Measurements from ENCODE around the gene ZNF670.
"Not testable (repeated sequence)": the region's sequence is repeated elsewhere in the genome, so short reads cannot be mapped to it uniquely, and the experiment has no call there.

Gene ZNF670

DNA sequence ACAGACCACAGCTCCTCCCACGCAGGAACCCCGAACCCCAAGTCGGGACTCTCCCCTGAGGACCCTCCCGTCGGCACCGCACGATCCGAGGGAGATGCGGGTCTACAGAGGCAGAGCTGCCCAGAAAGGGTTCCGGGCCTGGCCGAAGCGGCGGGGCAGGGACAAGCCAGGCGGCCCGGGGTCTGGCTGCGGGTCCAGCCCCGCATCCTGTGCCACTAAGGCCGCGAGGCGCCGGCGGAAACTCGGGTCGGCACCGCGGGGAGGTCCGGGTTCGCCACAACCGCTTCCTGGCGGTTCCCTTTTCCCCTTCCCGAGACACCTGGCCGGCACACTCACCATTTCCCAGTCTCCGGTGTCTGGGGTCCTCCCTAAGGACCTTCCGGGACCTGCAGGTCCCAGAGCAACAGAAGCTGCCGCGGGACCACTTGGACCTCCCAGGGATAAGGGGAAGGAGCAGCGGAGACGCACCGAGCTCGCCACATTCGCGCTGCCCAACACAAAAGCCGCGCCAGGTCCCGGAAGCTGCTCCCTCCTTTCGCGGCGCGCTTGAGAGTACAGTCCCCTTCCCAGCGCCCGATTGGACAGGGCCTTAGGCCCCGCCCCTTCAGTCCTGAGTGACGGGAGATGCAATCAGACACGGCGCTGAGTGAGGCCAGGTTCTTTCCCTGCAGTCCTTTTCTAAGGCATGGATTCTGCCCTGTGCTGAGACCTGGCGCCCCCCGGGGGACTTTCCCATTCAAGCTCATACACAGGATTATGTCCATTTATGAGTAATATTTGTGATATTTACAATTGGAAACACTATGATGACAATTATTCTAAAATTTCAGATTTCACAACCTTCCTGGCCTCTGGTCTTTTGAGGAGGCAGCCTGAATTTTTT lies at the start of gene ZNF670:
TSS of gene ZNF670 (minus strand) at position 554 of the 883 bp plus-strand sequence. CDS start at position 339, 215 bp downstream.
- peak; percentile 94 for DNase-seq

DNA sequence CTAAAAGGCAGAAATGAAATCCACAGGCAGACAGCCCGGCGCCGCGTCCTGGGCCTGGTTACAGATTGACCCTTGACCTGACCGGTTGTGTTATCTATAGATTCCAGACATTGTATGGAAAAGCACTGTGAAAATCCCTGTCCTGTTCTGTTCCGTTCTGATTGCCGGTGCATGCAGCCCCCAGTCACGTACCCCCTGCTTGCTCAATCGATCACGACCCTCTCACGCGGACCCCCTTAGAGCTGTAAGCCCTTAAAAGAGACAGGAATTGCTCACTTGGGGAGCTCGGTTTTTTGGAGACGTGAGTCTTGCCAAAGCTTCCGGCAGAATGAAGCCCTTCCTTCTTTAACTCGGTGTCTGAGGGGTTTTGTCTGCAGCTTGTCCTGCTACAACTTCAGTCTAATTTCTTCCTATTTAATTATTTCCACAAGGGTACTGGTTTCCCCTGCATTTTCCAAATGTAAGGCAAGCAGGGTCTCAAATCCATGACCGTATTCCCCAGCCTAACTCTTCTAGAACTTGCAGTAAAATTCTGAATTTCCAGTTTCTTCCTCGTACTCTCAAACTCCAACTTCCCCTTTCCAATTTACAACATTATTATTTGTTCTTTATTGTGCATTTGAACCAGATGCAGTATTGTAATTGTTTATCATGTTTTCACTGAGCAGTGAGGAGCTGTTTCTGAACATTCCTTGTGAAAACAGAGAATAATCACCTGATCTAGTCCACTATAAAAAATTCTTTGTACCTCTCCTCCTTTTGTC lies 49.1 kb upstream of the ZNF670 start:
- not testable (repeated sequence) for DNase-seq

DNA sequence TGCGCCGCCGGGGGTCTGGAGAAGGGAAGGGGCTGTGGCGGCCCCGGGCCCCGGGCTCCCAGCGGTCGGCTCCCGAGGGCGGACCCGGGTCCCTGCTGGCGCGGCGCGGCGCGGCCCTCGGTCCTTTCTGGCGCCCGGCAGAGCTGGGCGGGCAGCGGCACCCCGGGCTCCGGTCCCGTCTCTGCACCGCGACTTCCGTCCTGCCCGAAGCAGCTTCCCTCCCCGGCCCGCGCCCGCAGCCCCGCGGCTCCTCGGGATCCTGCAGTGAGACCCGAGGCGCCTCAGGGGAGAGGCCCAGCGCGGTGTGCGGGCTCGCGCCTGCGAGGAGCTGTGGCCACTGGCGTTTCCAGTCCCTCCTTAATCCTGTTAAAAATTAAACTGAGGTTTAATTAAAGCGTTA lies 48.0 kb upstream of the ZNF670 start:
- not testable (repeated sequence) for DNase-seq

DNA sequence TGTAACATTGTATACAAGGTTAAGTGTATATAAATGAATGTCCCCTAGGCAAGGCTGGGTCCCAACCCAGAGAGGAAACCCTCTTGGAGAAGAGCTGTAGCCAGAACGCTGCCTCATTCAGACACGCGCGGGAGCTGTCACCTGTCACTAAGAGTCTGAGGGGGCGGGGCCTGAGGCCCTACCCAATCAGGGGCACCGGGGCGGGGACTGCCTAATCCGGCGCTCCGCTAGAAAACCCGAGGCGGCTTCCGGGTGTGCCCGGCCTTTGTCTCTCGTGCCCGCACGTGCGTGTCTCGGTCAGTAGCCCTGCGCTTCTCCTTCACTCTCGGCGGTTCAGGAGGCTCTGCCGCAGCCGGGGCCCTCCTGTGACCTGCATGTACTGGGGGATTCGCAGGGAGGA lies 47.6 kb upstream of the ZNF670 start:
- DNase-seq = not testable (repeated sequence)

DNA sequence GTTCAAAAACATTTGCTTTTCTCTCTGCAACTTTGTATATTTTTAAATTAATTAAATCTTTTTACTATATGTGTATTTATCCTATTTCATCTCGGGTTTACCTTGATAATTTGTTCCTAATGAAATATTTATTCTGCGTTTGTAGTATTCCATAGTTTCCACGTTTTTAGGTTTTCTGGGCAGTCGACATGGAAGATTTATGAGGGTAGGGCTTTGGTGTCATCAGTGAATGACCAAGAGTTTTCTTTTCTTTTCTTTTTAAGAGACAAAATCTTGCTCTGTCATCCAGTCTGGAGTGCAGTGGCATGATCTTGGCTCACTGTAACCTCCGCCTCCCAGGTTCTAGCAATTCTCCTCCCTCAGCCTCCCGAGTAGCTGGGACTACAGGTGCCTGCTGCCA lies 42.8 kb upstream of the ZNF670 start:
- no peak for DNase-seq

DNA sequence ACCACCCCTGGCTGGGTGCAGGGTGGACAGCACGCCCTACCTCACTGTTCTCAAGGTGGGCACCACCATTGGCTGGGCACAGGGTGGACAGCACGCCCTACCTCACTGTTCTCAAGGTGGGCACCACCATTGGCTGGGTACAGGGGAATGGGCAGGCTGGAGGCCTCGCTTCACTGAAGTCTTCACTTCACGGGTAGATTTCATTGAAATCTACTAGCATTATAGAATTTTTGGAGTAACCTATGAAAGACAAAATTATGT lies 41.7 kb upstream of the ZNF670 start:
- DNase-seq = not testable (repeated sequence)

DNA sequence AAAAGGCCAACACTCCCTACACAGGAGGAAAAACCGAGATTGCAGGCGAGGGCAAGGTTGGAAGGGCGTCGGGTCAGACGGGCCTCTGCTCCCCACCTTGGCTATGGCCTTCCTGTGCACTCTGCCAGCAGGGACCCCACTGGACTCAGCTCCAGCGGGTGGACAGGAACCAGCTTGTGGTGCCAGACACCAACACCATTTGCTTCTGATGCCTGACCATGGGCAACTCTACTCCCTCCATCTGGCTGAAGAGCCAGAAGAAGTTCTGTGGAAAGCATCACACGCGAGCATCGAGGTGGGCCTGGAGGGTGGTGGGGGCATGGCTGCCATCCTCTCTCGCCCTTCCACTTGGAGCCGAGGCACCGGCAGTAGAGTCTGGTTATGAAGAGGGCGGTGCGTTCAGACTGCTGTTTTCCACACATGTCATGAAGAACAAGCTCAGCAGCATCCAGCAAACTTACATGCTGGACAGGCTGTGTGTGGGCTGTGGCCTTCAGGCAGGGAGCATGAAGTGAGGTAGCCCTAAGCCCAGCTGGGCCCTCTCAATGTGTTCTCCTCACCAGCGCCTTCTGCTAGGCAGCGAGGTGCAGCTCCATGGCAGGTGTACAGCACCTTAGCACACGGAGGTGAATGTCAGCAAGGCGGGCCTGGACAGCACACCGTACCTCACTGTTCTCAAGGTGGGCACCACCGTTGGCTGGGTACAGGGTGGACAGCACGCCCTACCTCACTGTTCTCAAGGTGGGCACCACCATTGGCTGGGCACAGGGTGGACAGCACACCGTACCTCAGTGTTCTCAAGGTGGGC lies 41.2 kb upstream of the ZNF670 start:
- DNase-seq = no peak

DNA sequence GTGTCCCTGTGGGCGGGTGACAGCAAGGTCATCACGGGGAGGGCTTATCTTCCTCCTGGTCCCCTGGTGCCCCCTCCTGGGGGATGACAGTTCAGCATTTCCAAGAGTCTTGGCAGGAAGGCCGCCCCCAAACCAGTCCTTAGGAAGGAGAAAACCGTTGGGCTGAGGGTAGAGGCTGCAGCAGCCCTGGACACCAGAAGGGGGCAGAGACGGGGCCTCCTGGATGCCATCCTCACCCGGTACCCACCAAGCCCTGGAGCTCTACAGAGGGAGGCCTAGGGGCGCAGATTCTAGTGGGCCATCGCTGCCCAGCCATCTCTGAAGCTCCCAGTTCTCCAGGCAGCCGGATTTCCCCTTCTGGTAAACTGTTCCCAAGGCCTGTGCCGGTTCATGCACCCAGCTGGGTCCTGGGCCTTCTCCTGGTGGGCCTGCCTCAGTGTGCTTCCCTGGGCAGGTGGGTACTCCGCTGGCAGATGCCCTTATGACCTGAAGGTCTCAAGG lies 40.4 kb upstream of the ZNF670 start:
- DNase-seq = peak; percentile 25

DNA sequence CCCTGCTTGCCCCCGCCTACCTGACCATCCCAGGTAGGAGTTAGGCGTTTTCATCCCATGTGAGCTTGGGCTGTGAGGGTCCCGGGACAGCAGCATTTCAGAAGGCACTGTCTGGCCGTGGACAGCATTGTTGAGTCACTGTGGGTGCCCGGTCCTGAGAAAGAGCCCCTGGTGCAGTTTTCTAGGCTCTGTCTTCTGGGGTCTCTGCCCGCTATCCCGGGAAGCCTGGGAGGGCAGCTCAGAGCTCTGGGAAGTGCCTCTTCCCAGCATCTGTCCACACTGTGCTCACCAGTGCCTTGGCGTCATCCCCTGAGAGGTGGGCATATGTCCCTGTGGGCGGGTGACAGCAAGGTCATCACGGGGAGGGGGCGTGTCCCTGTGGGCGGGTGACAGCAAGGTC lies 36.9 kb upstream of the ZNF670 start:
- DNase-seq = no peak

DNA sequence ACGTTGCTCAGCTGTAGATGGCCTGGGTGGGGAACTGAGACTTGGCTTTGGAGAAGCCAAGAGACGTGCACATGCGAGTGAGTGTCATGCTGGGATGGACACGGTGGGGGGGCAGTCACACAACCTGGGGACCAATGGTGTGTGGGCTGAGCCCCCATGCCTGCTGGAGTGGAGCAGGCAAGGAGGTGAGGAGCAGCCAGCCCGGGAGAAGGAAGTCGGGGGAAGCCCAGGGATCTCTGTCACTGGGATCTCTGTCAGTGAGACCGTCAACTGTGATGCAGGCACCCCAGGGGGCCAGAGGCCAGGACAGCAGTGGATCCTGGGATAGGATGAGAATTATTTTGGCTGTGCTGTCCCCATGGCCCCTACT lies 36.5 kb upstream of the ZNF670 start:
- no peak for DNase-seq

DNA sequence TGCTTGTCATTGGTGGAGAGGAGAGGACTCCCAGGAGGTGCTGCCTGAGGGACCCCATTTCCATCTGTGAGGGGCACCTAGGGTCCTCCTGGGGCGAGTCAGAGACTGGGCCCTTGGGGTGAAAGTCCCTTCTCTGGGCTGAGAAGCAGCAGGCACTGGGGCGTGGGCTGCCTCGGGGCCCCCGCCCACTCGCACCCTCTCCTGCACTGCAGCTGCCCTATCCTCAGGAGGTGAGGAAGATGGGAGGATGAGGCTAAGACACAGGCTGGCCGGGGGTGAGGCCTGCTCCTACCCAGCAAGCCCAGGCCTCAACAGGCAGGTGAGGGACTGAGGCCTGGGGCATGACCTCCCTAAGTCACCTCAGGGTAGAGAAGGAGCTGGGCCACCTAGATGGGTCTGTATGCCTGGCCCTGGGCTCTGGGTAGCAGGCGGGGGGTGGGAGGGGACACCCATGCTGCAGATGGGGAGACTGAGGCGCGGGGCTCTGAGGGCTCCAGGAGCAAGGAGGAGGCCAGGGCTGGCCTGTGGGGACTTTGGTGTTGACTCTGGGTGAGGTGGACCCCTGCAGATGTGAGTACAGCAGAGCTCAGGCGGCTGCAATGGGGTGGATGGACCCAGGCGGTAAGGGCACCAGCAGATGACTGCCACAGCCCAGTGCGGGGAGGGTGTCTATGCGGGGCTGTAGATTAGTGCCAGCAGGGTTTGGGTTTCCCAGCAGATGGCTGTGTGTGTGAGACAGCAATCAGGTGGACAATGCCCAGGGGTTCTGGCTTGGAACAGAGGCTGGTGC lies 35.9 kb upstream of the ZNF670 start:
- no peak for DNase-seq

DNA sequence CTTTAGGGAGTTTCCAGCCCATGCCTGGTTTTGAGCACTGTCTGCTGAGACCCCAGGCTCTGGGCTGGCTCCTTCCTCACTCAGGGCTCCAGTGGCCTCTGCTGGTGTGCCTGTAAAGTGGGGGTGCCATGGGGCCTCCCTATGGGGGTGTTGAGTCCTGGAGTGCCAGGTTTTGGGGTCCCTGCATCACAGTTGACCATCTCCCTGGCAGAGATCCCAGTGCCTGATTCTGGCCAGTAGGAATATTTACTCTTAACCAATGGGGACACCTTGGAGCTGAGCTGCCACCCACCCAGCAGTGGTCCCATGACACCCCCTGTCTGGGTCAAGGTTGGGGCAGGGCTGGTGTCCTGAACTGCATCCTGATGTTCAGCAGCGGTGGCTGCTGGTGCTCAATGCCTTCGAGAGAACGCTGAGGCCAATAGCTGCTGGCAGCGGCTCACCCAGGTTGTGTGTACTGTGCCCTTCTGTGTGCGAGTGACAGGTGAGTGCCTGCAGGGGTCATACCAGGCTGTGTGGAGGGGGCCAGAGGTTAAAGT lies 35.2 kb upstream of the ZNF670 start:
- DNase-seq = no peak

DNA sequence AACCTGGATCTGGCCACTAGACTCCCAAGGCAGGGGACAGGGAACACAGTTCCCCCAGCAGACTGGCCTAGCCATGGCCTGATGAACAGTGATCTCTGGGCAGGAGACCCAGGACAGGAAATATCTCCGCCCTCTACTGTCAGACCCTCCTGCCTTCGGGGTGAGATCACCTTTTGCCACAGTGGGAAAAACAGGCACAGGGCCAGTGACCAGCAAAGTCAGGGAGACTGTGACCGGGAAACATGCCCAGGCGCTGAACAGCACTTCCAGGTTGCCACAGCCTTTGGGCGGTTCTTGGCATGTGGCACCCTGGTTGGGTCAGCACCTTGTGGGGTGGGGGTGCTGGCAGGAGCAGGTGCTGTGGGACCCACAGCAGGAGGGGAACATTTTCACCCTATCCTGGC lies 34.5 kb upstream of the ZNF670 start:
- no peak for DNase-seq

DNA sequence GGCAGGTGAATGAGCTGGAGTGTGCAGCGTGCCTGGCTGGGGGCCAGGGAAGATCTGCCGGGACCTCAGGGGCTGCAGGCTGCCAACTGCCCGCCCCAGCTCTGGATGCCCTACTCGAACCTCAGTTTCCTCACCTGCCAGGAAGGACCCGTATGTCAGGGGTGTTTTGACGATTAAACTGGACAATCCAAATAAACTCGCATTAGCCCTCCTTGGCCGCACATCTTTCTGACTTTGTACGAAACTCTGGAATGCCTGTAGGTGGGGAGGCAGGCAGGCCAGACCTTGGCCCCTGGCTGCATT lies 33.8 kb upstream of the ZNF670 start:
- no peak for DNase-seq

DNA sequence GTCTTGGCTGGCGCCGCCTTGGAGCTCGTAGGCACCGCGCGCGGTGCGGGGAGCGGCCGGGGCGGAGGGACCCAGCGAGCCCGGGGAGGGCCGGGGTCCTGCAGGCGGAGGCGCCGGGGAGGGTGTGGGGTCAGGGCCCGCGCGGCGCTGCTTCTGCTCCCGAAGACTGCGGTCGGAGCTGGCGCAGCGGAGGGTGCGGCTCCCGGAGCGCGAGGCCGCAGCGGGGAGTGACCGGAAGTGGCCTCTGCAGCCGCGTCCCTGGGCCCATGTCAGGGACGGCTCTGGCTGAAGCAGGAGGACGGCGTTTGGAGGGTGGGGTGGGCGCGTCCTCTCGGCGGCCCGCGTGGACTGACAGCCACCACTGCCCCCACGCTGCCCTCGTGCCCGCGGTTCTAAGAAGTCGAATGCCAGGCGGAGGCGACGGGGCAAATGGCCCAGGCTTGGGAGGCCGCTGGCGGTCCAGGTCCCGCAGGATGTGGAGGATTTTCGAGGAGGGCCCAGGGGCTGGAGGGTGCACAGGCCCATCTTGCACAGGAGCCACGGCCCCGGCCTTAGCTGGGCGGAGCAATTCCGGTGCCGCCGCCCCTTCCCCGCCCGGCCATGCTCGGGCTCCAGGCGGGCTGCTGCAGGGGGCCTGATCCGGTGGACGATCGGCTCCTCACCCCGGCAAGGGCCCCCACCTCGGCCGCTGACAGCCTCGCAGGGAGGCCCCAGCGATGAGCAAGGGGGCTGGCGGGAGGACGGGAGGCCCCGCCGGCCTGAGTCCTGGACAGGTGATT lies 33.3 kb upstream of the ZNF670 start:
- no peak for DNase-seq

DNA sequence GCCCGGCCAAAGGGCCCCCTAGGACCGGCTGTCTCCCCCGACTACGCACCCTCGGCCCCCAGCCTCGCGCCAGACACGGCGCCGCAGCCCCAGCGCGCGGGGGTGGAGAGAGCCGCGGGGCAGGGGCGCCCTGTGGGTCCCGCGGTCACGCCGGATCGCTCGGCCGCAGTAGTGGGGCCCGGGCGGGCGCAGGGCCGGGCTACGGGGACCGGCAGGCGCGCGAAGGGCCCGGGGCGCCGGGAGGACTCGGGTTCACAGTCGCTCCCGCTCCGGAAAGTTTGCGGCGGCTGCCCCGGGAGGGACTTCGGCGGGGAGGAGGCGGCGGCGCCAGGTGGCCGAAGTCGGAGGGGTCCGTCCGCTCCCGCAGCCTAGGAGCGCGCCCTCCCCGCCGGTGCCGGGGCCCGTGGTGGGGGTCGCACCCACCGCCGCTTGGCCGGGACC lies 32.7 kb upstream of the ZNF670 start:
- no peak for DNase-seq

DNA sequence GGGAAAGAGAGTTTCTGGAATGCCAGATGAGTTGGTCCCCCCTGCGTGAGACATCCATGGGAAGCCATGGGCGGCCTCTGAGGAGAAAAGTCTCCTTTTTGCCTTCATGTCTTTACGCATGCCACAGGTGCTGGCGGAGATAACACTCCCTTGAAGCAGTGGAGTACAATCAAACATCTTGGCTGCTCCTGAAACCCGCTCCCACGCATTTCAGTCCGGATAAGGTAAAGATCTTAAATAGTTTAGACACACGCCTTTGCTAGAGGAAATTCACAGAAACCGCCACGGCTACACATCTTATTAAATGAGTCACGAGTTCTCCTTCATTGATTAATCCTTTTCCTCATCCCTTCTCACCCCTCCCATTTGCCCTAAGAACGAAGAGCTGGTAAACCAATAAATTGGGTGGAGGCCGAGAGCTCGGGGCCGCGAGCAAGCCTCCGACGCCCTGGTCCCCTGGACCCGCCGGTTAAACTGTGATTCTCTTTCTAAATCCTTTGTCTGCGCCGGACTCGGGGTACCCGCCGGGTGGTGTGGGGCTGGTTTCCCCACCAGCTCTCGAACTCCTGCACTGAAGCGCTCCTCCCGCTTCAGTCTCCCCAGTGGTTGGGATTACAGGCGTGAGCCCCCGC lies 32.1 kb upstream of the ZNF670 start:
- peak; percentile 57 for DNase-seq

DNA sequence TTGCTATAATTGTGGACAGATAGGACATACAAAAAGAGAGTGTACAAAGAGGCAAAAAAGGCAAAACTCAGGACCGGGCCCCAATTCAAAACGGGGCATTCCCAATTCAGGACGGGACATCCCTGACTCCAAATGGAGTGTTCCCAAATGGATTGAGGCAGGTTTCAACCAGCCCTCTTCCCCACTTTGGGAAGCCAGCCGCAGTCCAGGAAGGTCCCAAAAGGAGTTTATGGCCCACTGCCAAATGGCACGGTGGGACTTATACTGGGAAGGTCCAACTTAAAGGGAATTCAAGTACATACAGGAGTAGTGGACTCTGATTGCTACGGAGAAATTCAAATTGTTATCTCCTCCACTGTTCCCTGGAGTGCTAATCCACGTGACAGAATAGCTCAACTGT lies 29.1 kb upstream of the ZNF670 start:
- no peak for DNase-seq

DNA sequence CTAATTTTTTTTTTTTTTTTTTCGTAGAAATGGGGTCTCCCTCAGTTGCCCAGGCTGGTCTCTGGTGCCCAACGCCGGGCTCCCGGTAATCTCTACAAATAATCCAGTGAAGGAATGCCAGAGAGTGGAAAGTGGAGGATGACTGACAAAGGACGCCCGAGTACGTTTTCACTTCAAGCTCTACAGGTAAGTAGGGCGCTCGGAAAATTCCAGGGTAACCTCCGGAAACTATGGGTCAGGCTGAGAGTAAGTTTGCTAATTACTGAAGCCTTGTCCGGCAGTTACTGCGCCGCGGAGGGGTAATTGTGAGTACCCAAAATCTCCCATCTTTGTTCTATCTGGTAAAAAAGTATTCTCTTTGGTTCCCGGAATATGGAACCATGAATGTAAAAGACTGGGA lies 27.4 kb upstream of the ZNF670 start:
- no peak for DNase-seq

DNA sequence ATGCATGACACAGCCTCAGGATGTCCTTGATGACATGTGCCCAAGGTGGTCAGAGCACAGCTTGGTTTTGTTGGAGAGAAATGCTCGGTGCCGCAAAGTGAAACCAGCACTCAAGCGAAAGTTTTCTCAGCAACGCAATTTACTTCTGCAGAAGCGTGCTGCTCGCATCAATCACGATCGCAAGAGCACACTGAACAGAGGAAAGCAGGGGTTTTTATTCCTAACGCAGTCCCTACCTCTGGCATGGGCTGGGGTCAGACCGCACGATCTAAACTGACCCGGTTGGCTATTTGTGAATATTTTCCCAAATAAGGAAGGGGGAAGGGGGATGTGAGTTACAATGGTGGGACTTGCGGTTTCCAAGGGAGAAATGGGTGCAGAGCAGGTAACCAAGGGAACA lies 26.4 kb upstream of the ZNF670 start:
- no peak for DNase-seq

Data from activated CD4-positive, alpha-beta T cell treated with anti-CD3 and anti-CD28 coated beads, Interleukin-2, Interleukin-6, amounts not matched to agents 100 ng/mL and 50 ng/mL, durations not matched to agents 16 hours and 8 hours (primary cell).